A673 (cell line): ENCODE data around the gene MUS81. TPM values are rescaled to one million over a fixed set of nuclear protein-coding genes. Genes with fewer than 3 reads are reported as not detected.

Experiments
- BruUV-seq: library from RNA; stranded (reverse); fragments of 400-500 nt; replicated peaks from 2 replicates; lab custom pipeline; 2021; lab: Mats Ljungman, UMichigan
- CTCF ChIA-PET: fragments of 300-600 bp; sonication (Branson Sonifier 250); formaldehyde crosslinking; loops from one replicate; lab custom pipeline; 2022; ENCODE audit warnings: antibody characterized with exemption; lab: Charles Lee
- POLR2A ChIA-PET: fragments of 300-600 bp; sonication (Branson Sonifier 250); formaldehyde crosslinking; loops from one replicate; lab custom pipeline; 2022; ENCODE audit warnings: antibody characterized with exemption; ENCODE audit not compliant: low non-redundant PET; lab: Charles Lee
- DNase-seq: peaks from one replicate; pipeline ENCODE4 v3.0.0-alpha.2; 2015; ENCODE audit warnings: low spot score
- H3K27ac ChIP-seq: fragments of 200-600 bp; sonication (generic); 2 replicates; pipeline ENCODE4 v1.5.1; 2016; ENCODE audit warnings: mixed run types, low read depth, mild to moderate bottlenecking, mixed read lengths, antibody characterized with exemption, low read length; ENCODE audit not compliant: poor library complexity, severe bottlenecking
- H3K27me3 ChIP-seq: fragments of 200-600 bp; sonication (generic); replicated peaks from 2 replicates; pipeline ENCODE4 v1.6.1; 2017; ENCODE audit warnings: mixed run types, low read depth, mild to moderate bottlenecking, mixed read lengths, antibody characterized with exemption, low read length; ENCODE audit not compliant: insufficient read depth, poor library complexity
- H3K36me3 ChIP-seq: fragments of 200-600 bp; sonication (generic); 2 replicates; pipeline ENCODE4 v1.6.1; 2016; ENCODE audit warnings: mixed run types, mild to moderate bottlenecking, mixed read lengths, antibody characterized with exemption, low read length; ENCODE audit not compliant: insufficient read depth, poor library complexity, severe bottlenecking
- H3K4me1 ChIP-seq: fragments of 200-600 bp; sonication (generic); 2 replicates; pipeline ENCODE4 v1.6.1; 2017; ENCODE audit warnings: mixed run types, mild to moderate bottlenecking, mixed read lengths, antibody characterized with exemption, low read length; ENCODE audit not compliant: insufficient read depth, poor library complexity, severe bottlenecking
- H3K4me3 ChIP-seq: fragments of 200-600 bp; sonication (generic); 2 replicates; pipeline ENCODE4 v1.5.1; 2016; ENCODE audit warnings: low read depth, mixed run types, mild to moderate bottlenecking, mixed read lengths, low read length; ENCODE audit not compliant: poor library complexity, severe bottlenecking
- H3K9me3 ChIP-seq: fragments of 200-600 bp; sonication (generic); 2 replicates; pipeline ENCODE4 v1.6.1; 2016; ENCODE audit warnings: mixed run types, low read depth, mild to moderate bottlenecking, mixed read lengths, antibody characterized with exemption, low read length; ENCODE audit not compliant: poor library complexity, severe bottlenecking
- EZH2 ChIP-seq: fragments of 200-600 bp; sonication (generic); IDR thresholded peaks from 2 replicates; pipeline ENCODE4 v1.6.1; 2017; ENCODE audit warnings: borderline replicate concordance, low read depth, mild to moderate bottlenecking, mixed read lengths, antibody characterized with exemption, low read length; ENCODE audit not compliant: poor library complexity, severe bottlenecking
- intact Hi-C: fragments of 100-400 bp; cut with micrococcal nuclease; formaldehyde crosslinking; loops from one replicate; pipeline ENCODE4 v1.10.0; 2022; ENCODE audit not compliant: unreplicated experiment
- total RNA-seq: library from RNA; stranded (reverse); gene quantifications from 2 replicates; pipeline ENCODE4 v1.2.3, GENCODE V29; 2021
- TF ChIP-seq, protein P1 (sequence below): fragments of 300-800, 200-600 bp; sonication (generic); conservative IDR thresholded peaks from 2 replicates; pipeline ENCODE4 v1.5.1; 2017; ENCODE audit warnings: low read depth, mild to moderate bottlenecking, antibody characterized with exemption, low read length, moderate library complexity, mixed read lengths

The MUS81 gene
- total RNA-seq, 1 experiment from 2014 or later, result 77.4 TPM

DNA sequence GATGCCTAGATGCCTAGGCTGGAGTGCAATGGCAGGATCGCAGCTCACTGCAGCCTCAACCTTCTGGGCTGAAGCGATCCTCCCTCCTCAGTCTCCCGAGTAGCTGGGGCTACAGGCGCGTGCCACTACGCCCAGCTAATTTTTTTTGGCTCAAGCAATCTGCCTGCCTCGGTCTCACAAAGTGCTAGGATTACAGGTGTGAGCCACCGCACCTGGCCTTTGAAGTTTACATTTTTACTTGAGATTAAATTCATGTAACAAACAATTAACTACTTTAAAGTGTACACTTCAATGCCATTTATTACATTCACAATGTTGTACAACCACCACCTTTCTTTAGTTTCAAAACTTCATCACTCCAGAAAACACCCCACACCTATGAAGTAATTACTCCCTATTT lies 43.5 kb downstream of the MUS81 start:
- no TSS peak for BruUV-seq
- H3K36me3 ChIP-seq, result no peaks in the 10 kb centered on the region
- H3K4me3 ChIP-seq, result no peak overlapping the region
- peaks cover 6% of the 10 kb centered on the region for H3K4me1 ChIP-seq
- DNase-seq, result no peak
- intact Hi-C loops, result no loop called here
- ChIA-PET POLR2A (no interaction called here), CTCF (interaction anchor here (0.6 kb wide), 1 partner anchor 16 kb away, joined by 9 read pairs; the partner anchor contains the start of gene FIBP)
- no peak overlapping the region for H3K27ac ChIP-seq
- H3K27me3 ChIP-seq, result no peaks in the 10 kb centered on the region
- H3K9me3 ChIP-seq, result no peaks in the 10 kb centered on the region
- no peak for TF ChIP-seq EZH2
- TF ChIP-seq, protein P1, sequence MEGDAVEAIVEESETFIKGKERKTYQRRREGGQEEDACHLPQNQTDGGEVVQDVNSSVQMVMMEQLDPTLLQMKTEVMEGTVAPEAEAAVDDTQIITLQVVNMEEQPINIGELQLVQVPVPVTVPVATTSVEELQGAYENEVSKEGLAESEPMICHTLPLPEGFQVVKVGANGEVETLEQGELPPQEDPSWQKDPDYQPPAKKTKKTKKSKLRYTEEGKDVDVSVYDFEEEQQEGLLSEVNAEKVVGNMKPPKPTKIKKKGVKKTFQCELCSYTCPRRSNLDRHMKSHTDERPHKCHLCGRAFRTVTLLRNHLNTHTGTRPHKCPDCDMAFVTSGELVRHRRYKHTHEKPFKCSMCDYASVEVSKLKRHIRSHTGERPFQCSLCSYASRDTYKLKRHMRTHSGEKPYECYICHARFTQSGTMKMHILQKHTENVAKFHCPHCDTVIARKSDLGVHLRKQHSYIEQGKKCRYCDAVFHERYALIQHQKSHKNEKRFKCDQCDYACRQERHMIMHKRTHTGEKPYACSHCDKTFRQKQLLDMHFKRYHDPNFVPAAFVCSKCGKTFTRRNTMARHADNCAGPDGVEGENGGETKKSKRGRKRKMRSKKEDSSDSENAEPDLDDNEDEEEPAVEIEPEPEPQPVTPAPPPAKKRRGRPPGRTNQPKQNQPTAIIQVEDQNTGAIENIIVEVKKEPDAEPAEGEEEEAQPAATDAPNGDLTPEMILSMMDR, result no peak

DNA sequence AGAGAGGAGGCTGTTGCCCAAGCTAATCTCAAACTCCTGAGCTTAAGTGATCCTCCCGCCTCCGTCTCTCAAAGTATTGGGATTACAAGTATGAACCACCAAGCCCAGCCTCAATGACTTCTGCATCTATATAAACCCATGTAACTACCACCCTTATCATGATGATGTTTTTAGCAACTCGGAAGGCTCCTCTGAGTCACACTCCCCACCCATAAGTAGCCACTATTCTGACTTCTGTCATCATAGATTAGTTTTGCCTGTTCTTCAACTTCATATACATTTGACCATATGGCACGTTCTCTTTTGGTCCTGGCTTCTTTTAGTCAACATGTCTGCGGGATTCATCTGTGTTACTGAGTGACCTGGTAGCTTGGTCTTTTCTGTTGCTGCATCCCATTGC lies 46.4 kb downstream of the MUS81 start:
- Histone ChIP-seq H3K27me3 (no peaks in the 10 kb centered on the region), H3K36me3 (no peaks in the 10 kb centered on the region), H3K4me1 (peaks cover 6% of the 10 kb centered on the region), H3K27ac (no peak overlapping the region), H3K4me3 (no peak overlapping the region), H3K9me3 (no peaks in the 10 kb centered on the region)
- ChIA-PET POLR2A (no interaction called here), CTCF (no interaction called here)
- DNase-seq, result no peak
- intact Hi-C loops, result no loop called here
- no peak for TF ChIP-seq EZH2
- TF ChIP-seq, protein P1, result no peak
- no TSS peak for BruUV-seq

DNA sequence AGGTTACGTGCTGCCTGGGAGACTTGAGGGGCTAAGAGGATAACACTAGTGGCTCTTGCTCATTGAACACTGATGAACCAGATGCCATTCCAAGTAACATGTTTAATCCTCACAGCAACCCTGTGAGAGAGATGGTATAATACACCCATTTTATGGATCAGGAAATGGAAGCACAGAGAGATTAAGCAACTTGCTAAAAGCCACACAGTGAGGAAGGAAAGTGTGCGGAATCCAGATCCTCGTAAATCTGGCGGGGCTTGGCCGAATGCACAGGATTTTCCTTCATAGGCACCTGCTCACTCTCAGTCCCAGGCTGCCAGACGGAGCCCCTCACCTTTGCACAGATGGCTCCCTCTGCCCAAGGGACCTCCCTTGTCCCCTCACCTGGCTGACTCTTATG lies 47.6 kb downstream of the MUS81 start:
- no TSS peak for BruUV-seq
- Histone ChIP-seq H3K4me3 (no peak overlapping the region), H3K9me3 (no peaks in the 10 kb centered on the region), H3K27me3 (no peaks in the 10 kb centered on the region), H3K36me3 (no peaks in the 10 kb centered on the region), H3K27ac (no peak overlapping the region), H3K4me1 (peaks cover 13% of the 10 kb centered on the region)
- no peak for DNase-seq
- TF ChIP-seq, protein P1, result no peak
- ChIA-PET POLR2A (no interaction called here), CTCF (no interaction called here)
- intact Hi-C loops, result no loop called here
